HG03460 (cell line): ENCODE data around the gene EVI5L.
A peak's percentile ranks its signal among the peaks of the same experiment; 100 is the strongest.

Experiments
- ATAC-seq: cut with Tn5 transposase; IDR thresholded peaks from one replicate; pipeline ENCODE4 v1.9.1; 2021; ENCODE audit not compliant: unreplicated experiment

The EVI5L gene

GRCh38 chr19:7894612-7895309, 64.7 kb downstream of the EVI5L start:
- no peak for ATAC-seq

GRCh38 chr19:7895565-7895964, 65.5 kb downstream of the EVI5L start:
- no peak for ATAC-seq

- ATAC-seq = no peak
These were observed 67.3 kb downstream of the EVI5L start for GRCh38 chr19:7897292-7897691.

- ATAC-seq = no peak
These were observed 68.9 kb downstream of the EVI5L start for GRCh38 chr19:7898967-7899366.

- ATAC-seq = no peak
These were observed 69.8 kb downstream of the EVI5L start for GRCh38 chr19:7899751-7900378.

- no peak for ATAC-seq
These were observed 70.4 kb downstream of the EVI5L start for GRCh38 chr19:7900401-7900870.

- no peak for ATAC-seq
These were observed 70.9 kb downstream of the EVI5L start for GRCh38 chr19:7900931-7901330.

GRCh38 chr19:7901337-7901736, 71.3 kb downstream of the EVI5L start:
- ATAC-seq = no peak

GRCh38 chr19:7902796-7903243, 72.8 kb downstream of the EVI5L start:
- no peak for ATAC-seq

- peak; percentile 72 for ATAC-seq
These were observed 73.4 kb downstream of the EVI5L start, which contains the start of gene MAP2K7 for GRCh38 chr19:7903244-7904073. Gene MAP2K7, plus strand, starts transcription at chr19:7903877. Its CDS starts 68 bp downstream, at chr19:7903945.

GRCh38 chr19:7904074-7905020, 74.3 kb downstream of the EVI5L start:
- peak; percentile 23 for ATAC-seq

GRCh38 chr19:7905268-7905667, 75.2 kb downstream of the EVI5L start:
- ATAC-seq = no peak

- no peak for ATAC-seq
These were observed 75.8 kb downstream of the EVI5L start for GRCh38 chr19:7905859-7906258.

GRCh38 chr19:7907122-7907521, 77.1 kb downstream of the EVI5L start:
- ATAC-seq = no peak

GRCh38 chr19:7907544-7907943, 77.5 kb downstream of the EVI5L start:
- ATAC-seq = no peak

GRCh38 chr19:7908078-7908699, 78.2 kb downstream of the EVI5L start:
- no peak for ATAC-seq

- ATAC-seq = no peak
These were observed 78.9 kb downstream of the EVI5L start for GRCh38 chr19:7908742-7909461.

- no peak for ATAC-seq
These were observed 79.6 kb downstream of the EVI5L start for GRCh38 chr19:7909471-7910067.
